GM12872 (cell line): ENCODE data around the gene SLC6A4.

Source experiments
- CTCF ChIP-seq: IDR thresholded peaks from 3 replicates; pipeline ENCODE4 v1.5.1; 2011; ENCODE audit warnings: low read depth, mild to moderate bottlenecking, low read length, moderate library complexity; ENCODE audit not compliant: insufficient read depth

SLC6A4 gene

GRCh38 chr17:30174556-30174955, 60.9 kb downstream of the SLC6A4 start:
- TF ChIP-seq CTCF, result no peak

GRCh38 chr17:30173649-30174048, 61.8 kb downstream of the SLC6A4 start:
- no peak for TF ChIP-seq CTCF

GRCh38 chr17:30172560-30172959, 62.9 kb downstream of the SLC6A4 start:
- TF ChIP-seq CTCF, result no peak

GRCh38 chr17:30170415-30170987, 65.0 kb downstream of the SLC6A4 start:
- no peak for TF ChIP-seq CTCF

GRCh38 chr17:30165960-30166359, 69.5 kb downstream of the SLC6A4 start:
- no peak for TF ChIP-seq CTCF

GRCh38 chr17:30165147-30165546, 70.3 kb downstream of the SLC6A4 start:
- TF ChIP-seq CTCF, result no peak

GRCh38 chr17:30164531-30164930, 71.0 kb downstream of the SLC6A4 start:
- TF ChIP-seq CTCF, result no peak

- no peak for TF ChIP-seq CTCF
Measured at GRCh38 chr17:30161601-30162000, 73.9 kb downstream of the SLC6A4 start.
